Measurements from ENCODE around the gene OR52B2. TPM values are rescaled to one million over a fixed set of nuclear protein-coding genes. Genes with fewer than 3 reads are reported as not detected.

The OR52B2 gene
- total RNA-seq, 1 experiment from 2014 or later = not detected

- DNase-seq = no peak
These were observed 31.4 kb upstream of the OR52B2 start for GRCh38 chr11:6201481-6201880.

More at GRCh38 chr11:6201481-6201880, 31.4 kb upstream of the OR52B2 start:
- Mint-ChIP-seq H3K27me3 (ENCODE audit: low read depth) (no peaks in the 10 kb centered on the region), H3K4me3 (no peak overlapping the region), H3K4me1 (peaks cover 8% of the 10 kb centered on the region in 2 experiments), H3K9me3 (no peaks in the 10 kb centered on the region), H3K36me3 (ENCODE audit: insufficient read depth in 1 of 3, low read depth in 3 of 3) (peaks cover 0 to 2% (median 0%) of the 10 kb centered on the region in 3 experiments; a peak in 1 of 7 replicates), H3K27ac (no peak overlapping the region)
- no peak overlapping the region for H2BK15ac ChIP-seq (ENCODE audit: low read depth, low read length)
- H3K9me3 ChIP-seq (ENCODE audit: control insufficient read depth, low read depth, low read length) = no peaks in the 10 kb centered on the region
- no CpG with 5 or more reads among the region's 2 CpGs for WGBS (ENCODE audit: extremely low coverage, insufficient read length, low lambda C conversion rate)
- H3K79me1 ChIP-seq (ENCODE audit: insufficient read depth, low read depth, low read length, poor library complexity, severe bottlenecking) = no peaks in the 10 kb centered on the region
- no peak overlapping the region for H3T11ph ChIP-seq (ENCODE audit: low read length)
- H3K23ac ChIP-seq (ENCODE audit: insufficient read length, low read depth, low read length) = no peak overlapping the region
- H2AK5ac ChIP-seq (ENCODE audit: insufficient read length, low read length) = no peak overlapping the region
- no peaks in the 10 kb centered on the region for H3K27me3 ChIP-seq (ENCODE audit: insufficient read depth, low read length)
- no peak overlapping the region for H3K27ac ChIP-seq (ENCODE audit: insufficient read length, low read depth, low read length)
- no peak overlapping the region for H4K8ac ChIP-seq (replicated peaks; ENCODE audit: insufficient read length, low read depth, low read length)
- no peaks in the 10 kb centered on the region for H3K23me2 ChIP-seq (ENCODE audit: insufficient read length, low read depth, low read length, poor library complexity, severe bottlenecking)
- H3K14ac ChIP-seq (ENCODE audit: insufficient read depth, low read length) = no peak overlapping the region
- H3K56ac ChIP-seq (ENCODE audit: insufficient read length, low read depth, low read length) = no peak overlapping the region
- no peak overlapping the region for H4K5ac ChIP-seq (ENCODE audit: insufficient read length, low read depth, low read length)
- no peak overlapping the region for H2BK12ac ChIP-seq (ENCODE audit: insufficient read length, low read depth, low read length)
- no peak overlapping the region for H2BK20ac ChIP-seq (ENCODE audit: low read depth, low read length, poor library complexity, severe bottlenecking)
- no peak overlapping the region for H2AFZ ChIP-seq (ENCODE audit: low read length)
- H3K4me1 ChIP-seq (ENCODE audit: insufficient read depth, low read length) = peaks cover 3% of the 10 kb centered on the region; the same call in 1 of the 2 replicates
- no peaks in the 10 kb centered on the region for H4K20me1 ChIP-seq (ENCODE audit: control insufficient read depth, insufficient read depth, insufficient read length)
- no peak overlapping the region for H3K18ac ChIP-seq (ENCODE audit: insufficient read length, low read depth, low read length)
- TF ChIP-seq, protein P1, sequence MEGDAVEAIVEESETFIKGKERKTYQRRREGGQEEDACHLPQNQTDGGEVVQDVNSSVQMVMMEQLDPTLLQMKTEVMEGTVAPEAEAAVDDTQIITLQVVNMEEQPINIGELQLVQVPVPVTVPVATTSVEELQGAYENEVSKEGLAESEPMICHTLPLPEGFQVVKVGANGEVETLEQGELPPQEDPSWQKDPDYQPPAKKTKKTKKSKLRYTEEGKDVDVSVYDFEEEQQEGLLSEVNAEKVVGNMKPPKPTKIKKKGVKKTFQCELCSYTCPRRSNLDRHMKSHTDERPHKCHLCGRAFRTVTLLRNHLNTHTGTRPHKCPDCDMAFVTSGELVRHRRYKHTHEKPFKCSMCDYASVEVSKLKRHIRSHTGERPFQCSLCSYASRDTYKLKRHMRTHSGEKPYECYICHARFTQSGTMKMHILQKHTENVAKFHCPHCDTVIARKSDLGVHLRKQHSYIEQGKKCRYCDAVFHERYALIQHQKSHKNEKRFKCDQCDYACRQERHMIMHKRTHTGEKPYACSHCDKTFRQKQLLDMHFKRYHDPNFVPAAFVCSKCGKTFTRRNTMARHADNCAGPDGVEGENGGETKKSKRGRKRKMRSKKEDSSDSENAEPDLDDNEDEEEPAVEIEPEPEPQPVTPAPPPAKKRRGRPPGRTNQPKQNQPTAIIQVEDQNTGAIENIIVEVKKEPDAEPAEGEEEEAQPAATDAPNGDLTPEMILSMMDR (conservative IDR thresholded peaks at IDR 0.05) = no peak
- H3K4me2 ChIP-seq (ENCODE audit: insufficient read depth, insufficient read length, low read length) = no peak overlapping the region
- no peak overlapping the region for H3K9ac ChIP-seq (ENCODE audit: extremely low read depth, insufficient read length, low read length)
- no peak overlapping the region for H2BK5ac ChIP-seq (ENCODE audit: insufficient read length, low read length)
- no peak overlapping the region for H2BK120ac ChIP-seq (ENCODE audit: low read depth, low read length, poor library complexity, severe bottlenecking)
- H4K91ac ChIP-seq (ENCODE audit: insufficient read length, low read depth, low read length) = no peak overlapping the region
- no peak overlapping the region for H3K4ac ChIP-seq (ENCODE audit: low read depth, low read length)
- no peaks in the 10 kb centered on the region for H3K79me2 ChIP-seq (ENCODE audit: insufficient read depth, low read length)
